SHP77 treated with DMSO at 0.1 percent for 48 hours (cell line): Measurements from ENCODE around the gene ASH1L.
"Not testable (repeated sequence)": the region's sequence is repeated elsewhere in the genome, so short reads cannot be mapped to it uniquely, and the experiment has no call there.

Source experiments
- DNase-seq: peaks from one replicate; lab custom pipeline; 2025; lab: John Stamatoyannopoulos, UW

ASH1L gene

GRCh38 chr1:155328856-155329255 lies 233.7 kb downstream of the ASH1L start:
- DNase-seq = not testable (repeated sequence)

DNA sequence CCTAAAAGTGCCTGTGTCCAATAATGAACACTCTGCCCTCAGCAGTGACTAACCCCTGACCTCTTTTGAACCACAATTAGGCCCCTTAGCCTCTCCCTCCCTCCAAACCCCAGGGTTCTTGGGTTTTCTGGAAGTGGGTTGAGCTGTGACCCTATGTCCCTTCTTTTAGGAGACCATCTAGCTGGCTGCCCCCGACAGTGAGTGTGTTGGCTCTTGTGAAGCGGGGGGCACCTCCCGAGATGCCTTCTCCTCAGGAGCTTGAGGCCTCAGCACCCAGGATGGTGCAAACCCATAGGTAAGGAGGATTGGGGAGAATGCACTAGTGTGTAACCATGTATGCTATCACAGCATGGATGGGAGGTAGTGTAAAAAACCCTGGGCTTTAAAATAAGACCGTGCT lies 234.6 kb downstream of the ASH1L start:
- DNase-seq = no peak

GRCh38 chr1:155326631-155327037 lies 236.0 kb downstream of the ASH1L start:
- no peak for DNase-seq

- DNase-seq = no peak
Observed at GRCh38 chr1:155326020-155326526, 236.5 kb downstream of the ASH1L start.

DNA sequence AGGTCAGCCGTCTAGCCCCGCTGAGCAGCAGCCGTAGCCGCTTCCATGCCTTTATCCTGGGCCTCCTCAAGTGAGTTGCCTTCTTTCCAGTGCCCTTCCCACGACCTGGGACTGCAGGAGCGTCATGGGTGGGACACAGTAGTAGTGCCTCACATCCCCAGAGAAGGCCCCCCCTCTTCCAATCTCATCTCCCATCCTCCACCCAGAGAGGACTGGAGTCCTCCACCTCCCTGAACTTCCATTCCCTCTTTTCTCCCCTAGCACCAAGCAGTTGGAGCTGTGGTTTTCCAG lies 237.1 kb downstream of the ASH1L start:
- no peak for DNase-seq

DNA sequence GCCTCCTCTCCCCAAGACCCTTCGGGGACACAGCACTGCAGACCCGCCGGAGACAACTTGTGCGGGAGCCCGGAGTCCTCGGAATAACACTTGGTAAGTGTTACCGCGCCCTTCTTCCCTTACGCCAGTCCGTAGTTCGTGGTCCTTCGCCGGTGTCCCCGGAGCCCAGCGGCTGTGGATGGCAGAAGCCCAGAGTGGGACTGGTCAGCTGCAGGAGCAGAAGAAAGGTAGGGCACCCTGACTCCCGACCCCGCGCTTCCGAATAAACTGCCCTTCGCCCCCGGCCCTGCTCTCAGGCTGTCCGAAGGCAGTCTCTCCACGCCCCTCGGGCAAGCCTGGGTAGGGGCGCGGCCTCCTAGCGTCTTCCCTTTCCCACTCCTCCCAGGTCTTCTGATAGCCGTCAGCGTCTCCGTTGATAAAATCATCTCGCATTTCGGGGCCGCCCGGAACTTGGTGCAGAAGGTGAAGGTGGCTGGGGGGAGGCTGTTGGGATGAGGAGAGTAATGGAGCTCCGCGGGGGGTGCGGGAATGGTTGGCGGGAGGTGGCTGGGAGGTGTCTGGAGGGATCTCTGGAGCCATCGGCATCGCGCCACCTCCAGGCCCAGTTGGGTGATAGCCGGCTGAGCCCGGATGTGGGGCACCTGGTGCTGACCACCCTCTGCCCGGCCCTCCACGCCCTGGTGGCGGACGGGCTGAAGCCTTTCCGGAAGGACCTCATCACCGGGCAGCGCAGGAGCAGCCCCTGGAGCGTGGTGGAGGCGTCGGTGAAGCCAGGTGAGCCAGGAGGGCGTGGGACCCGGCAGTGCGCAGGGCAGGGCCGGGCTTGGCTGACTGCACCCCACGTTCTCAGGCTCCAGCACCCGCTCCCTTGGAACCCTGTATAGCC lies 237.6 kb downstream of the ASH1L start:
- DNase-seq = peak; percentile 70

GRCh38 chr1:155324037-155324716 lies 238.4 kb downstream of the ASH1L start:
- DNase-seq = peak; percentile 99

DNA sequence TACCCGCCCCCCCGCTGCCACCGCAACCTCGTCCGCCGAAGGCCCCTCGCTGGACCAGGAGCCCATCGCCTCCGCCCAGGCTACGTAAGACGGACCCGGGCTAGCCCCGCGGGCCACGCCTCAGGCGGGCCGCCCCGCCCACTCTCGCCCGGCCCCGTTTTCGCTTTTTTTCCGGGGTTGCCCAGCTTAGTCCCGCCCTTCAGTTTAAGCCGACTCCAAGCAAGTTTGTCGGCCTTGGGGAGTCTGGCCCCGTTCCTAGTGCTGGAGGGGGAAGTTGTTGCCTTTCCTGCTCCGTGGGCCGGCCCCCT lies 238.9 kb downstream of the ASH1L start:
- peak; percentile 50 for DNase-seq

- DNase-seq = peak; percentile 93
Observed at GRCh38 chr1:155322953-155323728, 239.5 kb downstream of the ASH1L start.

- no peak for DNase-seq
Observed at GRCh38 chr1:155322571-155322952, 240.0 kb downstream of the ASH1L start.

DNA sequence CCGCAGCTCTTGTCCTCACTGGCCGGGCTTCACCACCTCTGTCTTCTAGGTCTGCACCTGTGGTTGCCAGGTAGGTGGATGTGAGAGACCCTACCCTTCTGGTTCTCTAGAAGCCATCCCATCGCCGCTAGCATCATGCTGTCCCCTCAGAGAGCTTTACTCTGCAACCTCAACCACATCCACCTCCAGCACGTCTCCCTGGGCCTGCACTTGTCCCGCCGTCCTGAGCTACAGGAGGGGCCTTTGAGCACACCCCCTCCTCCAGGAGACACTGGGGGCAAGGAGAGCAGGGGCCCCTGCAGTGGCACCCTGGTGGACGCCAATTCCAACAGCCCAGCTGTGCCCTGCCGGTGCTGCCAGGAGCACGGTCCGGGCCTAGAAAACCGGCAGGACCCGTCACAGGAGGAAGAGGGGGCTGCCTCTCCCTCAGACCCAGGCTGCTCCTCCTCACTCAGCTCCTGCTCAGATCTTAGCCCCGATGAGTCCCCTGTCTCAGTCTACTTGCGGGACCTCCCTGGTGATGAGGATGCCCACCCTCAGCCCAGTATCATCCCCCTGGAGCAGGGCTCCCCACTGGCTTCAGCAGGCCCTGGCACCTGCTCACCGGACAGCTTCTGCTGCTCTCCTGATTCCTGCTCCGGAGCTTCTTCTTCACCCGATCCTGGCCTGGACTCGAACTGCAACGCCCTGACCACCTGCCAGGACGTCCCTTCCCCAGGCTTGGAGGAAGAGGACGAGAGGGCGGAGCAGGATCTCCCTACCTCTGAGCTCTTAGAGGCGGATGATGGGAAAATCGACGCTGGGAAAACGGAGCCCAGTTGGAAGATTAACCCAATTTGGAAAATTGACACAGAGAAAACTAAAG lies 240.7 kb downstream of the ASH1L start:
- peak; percentile 49 for DNase-seq

DNA sequence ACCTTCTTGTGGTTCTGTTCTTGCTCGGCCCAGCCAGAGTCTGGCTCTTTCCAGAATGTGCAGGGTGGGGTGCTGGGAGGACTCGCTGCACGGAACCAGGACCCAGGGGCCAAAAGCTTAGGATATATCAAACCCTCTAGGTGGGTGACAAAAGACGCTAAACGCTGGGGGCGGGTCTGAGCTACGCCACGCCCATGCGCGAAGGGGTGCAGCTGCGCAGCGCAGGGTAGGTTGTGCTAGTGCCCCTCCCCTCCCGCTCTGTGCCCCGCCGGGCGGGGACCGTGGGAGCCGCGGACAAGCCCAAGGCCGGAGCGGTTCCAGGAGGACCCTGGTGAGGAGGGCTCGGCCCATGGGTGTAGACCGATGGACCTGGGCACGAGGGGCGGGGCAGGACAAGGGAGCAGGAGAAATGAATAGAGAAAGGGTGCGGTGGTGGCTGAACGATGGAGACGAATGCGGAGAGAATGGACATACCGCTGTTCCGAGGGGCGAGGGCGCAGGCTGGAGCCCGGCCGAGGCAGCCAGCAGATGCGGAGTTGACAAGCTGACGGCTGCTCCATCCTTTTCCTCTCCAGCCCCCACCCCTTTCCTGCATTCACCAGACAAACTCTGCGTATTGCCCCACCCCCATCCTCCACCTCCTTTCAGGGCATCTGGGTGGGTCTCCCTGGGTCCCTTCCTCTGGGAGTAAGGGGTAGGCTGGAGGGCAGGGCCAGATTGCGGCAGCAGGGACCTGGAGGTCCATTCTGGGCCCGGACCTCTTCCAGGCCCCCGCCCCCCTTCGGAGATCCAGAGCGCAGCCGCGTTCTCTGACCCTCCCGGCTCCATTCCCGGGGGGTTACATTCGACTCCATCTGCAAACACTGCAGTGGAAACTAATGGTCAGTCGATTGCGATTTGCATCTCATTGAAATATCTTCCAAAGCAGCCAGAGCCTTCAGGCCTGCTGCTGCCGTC lies 241.7 kb downstream of the ASH1L start, which contains the start of gene RUSC1:
RUSC1 (plus strand) TSS at position 234 of the 957 bp plus-strand sequence. CDS start 880 bp downstream, outside the sequence.
- DNase-seq = peak; percentile 85

DNA sequence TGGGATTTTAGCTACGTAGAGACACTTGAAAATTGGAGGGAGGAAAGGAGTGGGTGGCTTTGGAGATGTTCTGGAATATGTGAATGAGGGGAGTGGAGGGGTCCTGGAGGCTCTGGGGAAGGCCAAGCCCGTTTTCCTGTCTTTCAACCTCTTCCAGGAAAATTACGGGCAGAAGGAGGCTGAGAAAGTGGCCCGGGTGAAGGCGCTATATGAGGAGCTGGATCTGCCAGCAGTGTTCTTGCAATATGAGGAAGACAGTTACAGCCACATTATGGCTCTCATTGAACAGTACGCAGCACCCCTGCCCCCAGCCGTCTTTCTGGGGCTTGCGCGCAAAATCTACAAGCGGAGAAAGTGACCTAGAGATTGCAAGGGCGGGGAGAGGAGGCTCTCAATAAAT lies 242.4 kb downstream of the ASH1L start:
- no peak for DNase-seq

GRCh38 chr1:155319536-155319935 lies 243.1 kb downstream of the ASH1L start:
- DNase-seq = no peak

- DNase-seq = no peak
Observed at GRCh38 chr1:155318082-155318481, 244.5 kb downstream of the ASH1L start.

DNA sequence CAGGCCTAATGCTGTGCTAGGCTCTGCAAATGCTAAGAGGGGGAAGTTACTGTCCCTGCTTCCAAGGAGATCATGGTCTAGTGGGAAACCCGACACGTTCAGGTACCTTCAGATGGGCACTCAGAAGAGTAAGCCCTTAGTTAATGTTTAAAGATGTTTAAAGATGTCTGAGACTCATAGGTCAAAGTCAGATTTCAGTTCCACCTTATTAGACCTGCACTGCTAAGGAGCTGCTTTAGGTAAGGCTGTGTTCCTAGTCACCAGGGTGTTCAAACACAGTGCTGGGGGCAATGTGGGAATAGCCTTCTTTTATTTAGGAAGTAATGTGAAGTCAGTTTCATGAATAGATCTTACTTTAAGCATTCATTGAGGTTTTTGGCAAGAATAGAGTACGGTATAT lies 245.7 kb downstream of the ASH1L start:
- DNase-seq = no peak

- DNase-seq = no peak
Observed at GRCh38 chr1:155313261-155313660, 249.3 kb downstream of the ASH1L start.

GRCh38 chr1:155309423-155310021 lies 253.1 kb downstream of the ASH1L start:
- no peak for DNase-seq

DNA sequence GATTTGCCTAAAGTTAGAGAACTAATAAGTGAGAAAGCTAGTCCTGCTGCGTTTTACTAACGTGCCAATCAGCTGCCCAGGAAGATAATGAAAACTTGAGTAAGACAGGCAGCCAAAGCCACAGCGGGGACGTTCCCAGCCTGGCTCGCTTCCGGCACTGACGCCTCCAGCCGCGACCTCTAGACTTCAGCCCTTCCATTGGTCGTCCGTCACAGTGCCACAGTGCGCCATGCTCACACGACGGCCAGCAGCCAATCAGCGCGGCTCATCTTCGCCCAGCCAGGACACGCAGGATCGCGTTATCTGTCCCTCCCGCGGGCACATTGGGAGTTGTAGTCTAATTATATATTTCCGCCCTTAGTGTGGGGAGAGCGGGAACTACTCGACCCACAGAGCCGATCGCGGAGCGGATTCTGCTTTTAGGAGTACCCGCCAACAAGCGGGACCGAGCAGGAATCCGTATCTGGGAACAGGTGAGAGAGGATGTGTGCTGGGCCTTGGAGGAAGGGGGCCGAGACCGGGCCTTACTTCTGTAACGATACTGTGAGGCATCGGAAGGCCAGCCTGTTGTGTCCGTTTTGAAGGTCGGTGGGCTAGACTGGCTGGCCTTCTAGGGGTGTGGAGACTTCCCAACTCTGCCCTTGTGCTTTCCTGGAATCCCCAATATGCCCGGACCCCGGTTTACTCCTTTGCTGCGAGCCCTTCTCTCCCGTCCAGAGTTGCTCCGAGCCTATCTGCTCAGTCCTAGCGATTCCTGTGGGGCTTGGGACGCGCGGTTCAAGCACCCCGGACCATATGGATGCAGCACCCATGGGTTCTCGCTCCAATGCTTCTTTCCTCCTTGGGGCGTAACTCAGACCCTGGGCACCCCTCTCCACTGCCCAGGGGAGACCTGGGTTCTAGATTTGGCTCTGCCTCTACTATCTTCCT lies 253.8 kb downstream of the ASH1L start, which contains the start of gene FDPS:
FDPS (plus strand) TSS at position 374 of the 930 bp plus-strand sequence. CDS start 924 bp downstream, outside the sequence.
- peak; percentile 100 for DNase-seq
